Stimulated activated CD4-positive, alpha-beta T cell treated with anti-CD3 and anti-CD28 coated beads, TNF-alpha, amount 100 ng/mL, for 1 hour (primary cell): Measurements from ENCODE around the gene TECPR1.

Source experiments
- DNase-seq, 3 donors: peaks; one replicate each; pipeline ENCODE4 v3.0.0-alpha.2; 2020; ENCODE audit warnings: low read depth in 3 of 3, low spot score in 1 of 3

Gene TECPR1

DNA sequence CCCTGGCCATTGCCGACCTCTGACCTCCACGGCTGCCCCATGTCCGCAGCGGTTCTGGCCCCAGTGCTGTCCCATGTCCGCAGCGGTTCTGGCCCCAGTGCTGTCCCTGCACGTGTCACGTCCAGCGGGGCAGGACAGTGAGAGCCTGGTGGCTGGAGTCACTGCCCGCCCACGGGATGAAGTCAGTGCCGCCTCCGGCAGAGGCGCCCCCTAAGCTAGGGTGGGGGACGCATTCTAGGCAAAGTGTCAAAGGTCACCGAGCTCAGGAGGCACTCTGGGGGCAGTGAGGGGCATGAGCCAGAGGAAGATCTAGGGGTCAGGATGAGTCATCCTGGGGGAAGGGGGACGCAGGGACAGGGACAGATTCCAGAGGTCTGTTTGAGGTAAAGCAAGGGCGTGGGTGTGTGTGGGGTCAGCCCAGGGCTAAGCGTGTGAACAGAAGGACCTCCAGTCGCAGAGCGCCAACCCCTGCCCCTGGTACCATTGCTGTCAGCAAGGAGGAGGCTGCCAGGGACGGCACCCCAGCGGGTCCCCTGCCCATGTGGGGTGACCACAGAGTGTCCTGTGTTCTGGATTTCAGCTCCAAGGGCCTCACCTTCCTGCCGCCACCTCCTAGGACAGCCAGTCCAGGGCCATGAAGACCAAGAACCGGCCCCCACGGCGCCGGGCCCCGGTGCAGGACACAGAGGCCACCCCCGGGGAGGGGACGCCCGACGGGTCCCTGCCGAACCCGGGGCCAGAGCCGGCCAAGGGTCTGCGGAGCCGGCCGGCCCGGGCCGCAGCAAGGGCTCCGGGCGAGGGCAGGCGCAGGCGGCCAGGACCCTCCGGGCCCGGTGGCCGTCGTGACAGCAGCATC lies 40.1 kb downstream of the TECPR1 start:
- DNase-seq: no peak

DNA sequence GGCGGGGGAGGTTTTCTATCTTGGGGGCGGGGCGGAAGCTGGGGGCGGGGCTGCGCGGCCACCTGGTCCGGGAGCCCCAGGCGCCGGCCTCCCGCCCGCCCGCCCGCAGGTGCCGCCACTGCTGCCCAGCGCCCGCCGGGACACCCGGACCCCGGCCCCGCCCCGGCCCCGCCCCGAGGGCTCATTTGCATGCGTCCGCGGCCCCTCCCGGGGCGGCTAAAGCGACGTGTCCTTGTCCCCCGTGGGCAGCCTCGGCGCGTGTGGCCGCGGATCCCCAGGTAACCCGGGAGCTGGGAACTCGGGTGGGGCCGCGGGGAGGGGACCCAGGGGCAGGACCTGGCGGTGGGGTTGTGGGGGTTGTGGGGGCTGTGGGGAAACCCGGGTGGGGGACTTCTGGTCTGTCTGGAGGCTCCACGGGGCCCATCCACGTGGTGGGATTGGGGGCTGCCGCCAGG lies 40.8 kb downstream of the TECPR1 start, which contains the start of gene BHLHA15:
Gene BHLHA15, plus strand, starts transcription at position 219 of the 455 bp plus-strand sequence. CDS start 871 bp downstream, outside the sequence.
- peak in 1 of 3 donors; percentile 22 for DNase-seq

GRCh38 chr7:98210513-98211220 lies 41.4 kb downstream of the TECPR1 start:
- no peak for DNase-seq

- no peak for DNase-seq
Measured at GRCh38 chr7:98209166-98209920, 42.7 kb downstream of the TECPR1 start.

DNA sequence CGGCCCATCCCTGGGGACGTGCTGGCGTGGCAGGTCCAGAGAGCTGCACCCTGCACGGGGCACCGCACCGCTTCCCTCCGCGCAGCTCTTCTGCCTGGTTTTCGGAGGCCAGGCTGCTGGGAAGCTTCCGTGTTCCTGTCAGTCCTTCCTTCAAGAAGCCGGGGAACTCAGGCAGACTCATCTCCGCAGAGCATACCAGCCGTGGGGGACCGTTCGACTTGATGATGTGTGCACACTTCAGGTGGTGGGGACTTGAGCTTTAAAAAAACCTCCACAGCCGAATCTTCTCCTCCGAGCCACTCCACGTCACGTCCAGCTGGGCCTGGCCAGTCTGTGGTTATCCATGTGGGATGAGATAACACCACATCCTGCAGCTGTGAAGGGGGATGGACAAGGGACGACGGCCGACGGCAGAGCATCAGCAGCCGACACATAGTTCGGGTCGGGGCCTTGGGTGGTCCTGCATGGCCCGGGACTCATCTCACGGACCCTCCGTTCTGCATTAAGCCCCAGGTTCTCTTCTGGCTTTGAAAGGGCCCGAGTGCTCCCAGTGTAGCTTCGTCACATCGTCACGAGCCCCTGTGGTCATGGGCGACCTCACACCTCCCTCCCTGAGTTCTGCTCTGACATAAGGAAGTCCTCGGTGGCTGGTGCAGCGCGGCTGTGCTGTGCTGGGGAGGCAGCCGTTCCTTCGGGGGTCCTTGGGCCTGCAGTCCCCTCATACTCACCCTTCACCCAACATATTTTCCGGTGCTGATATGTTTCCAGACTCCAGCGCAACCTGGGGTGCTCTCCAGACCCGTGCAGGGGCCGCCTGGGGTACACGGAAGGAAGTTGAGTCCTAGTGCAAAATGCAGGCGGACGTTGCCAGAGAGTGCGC lies 45.3 kb downstream of the TECPR1 start:
- no peak for DNase-seq

GRCh38 chr7:98205162-98205845 lies 46.7 kb downstream of the TECPR1 start:
- DNase-seq: no peak

DNA sequence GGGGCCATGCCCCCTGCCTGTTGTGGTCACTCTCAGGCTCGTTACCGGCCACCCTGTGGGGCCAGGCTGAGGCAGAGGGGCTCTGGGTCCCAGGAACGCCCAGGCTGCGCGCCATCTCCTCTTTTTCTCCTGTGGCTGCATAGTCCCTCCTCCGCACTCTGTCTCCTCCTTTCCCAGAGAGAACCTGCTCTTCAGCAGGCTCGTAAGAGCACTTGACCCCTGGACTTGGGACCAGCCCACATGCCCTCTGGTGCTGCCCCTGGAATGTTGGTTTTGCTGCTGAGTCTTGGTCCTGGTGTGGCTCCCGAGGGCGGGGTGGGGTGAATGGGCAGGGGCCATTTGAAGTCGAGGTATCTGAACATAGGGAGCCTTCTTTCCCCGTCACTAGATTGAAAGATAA lies 47.4 kb downstream of the TECPR1 start:
- DNase-seq: no peak

DNA sequence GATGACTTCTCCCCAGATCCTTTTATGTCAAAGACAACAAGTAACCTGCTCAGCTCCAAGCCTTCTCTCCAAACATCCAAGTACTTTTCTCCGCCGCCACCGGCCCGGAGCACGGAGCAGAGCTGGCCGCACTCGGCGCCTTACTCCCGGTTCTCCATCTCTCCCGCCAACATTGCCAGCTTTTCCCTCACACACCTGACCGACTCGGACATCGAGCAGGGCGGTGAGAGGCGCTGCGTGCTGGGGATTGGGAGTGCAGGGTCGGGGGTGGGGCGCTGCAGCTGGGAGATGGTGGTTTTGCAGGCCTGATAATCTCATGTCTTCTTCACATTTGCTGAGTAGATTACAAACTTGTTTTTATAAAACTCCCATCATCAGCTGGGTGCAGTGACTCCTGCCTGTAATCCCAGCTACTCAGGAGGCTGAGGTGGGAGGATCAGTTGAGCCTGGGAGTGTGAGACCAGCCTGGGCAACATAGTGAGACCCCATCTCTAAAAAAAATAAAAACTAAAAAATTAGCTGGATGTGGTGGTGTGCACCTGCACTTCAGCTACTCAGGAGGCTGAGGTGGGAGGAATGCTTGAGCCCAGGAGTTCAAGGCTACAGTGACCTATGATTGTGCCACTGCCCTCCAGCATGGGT lies 47.9 kb downstream of the TECPR1 start:
- DNase-seq: no peak

GRCh38 chr7:98203261-98203963 lies 48.6 kb downstream of the TECPR1 start:
- no peak for DNase-seq

- DNase-seq: peak in 2 of 3 donors; percentile 15 to 28
Measured at GRCh38 chr7:98202367-98203195, 49.5 kb downstream of the TECPR1 start.

DNA sequence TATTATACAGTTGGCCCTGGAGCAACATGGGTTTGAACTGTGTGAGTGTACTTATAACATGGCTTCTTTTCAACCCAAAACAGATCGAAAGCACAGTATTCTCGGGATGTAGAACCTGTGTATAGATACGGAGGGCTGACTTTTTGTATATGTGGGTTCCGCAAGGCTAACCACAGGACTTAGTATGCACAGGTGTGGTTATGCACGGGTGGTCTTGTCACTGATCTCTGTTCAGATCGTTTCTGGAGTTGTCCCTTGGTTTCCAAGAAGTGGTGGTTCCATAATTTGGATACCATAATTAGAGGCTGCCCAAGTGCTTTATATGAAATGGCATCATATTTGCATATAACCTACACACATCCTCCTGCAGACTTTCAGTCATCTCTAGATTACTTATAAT lies 51.7 kb downstream of the TECPR1 start:
- no peak for DNase-seq

DNA sequence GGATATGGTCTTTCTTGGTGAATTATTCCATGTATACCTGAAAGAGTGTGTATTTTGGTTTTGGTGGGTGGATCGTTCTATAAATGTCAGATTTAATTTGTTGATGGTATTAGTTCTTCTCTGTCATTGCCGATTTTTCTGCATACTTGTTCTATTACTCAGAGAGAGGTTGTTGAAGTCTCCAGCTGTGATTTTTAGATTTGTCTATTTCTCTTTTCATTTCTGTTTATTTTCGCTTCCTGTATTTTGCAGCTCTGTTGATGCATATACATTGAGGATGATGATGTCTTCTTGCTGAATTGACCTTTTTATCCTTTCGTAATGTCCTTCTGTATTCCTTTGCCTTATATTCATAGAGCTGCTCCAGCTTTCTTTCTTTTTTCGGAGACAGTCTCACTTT lies 52.9 kb downstream of the TECPR1 start:
- no peak for DNase-seq

DNA sequence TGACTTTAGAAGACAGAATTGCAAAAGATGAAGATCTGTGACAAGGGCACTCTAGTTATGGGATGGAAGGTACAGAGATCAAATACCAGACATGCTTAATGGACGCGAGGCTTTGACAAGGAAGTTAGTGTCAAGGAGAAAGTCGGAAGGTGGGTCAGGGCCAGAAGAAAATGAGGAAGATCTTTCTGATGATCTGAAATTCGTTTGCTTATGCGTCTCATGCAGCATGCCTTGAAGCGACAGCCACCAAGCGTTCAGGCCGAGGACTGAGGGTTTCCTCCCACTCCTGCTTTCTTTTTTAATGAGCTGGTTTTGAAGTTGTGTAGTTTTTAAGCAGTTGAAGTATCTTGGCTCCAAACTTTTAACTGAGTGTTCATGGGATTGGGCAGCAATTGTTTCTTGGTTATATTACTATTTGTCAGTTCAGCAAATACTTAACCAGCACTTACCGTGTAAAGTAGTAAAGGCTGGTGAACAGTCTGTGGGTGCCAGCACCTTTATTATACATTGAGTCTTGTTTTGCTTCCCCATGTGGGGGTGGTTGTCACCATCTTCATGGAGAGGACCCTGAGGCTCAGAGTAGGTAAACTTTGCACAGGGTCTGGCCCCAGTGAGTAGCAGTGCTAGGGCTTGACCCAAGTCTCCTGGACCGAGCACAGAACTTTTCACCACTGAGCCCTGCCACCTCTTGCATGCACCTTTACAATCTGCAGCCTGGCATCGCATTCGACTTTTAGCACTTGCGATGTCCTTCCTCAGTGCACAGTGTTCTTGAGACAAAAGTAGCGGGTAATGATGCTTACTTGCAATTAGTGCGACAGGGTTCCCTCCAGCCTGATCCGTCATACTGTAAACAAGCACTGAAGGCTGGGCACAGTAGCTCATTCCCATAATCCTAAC lies 55.1 kb downstream of the TECPR1 start:
- DNase-seq: no peak

- DNase-seq: no peak
Measured at GRCh38 chr7:98194672-98195457, 57.2 kb downstream of the TECPR1 start.

- DNase-seq: no peak
Measured at GRCh38 chr7:98194186-98194585, 57.8 kb downstream of the TECPR1 start.
